HG02870 (cell line): ENCODE results near the gene TVP23B.
"Not testable (repeated sequence)": the region's sequence is repeated elsewhere in the genome, so short reads cannot be mapped to it uniquely, and the experiment has no call there.

Source experiments
- ATAC-seq: cut with Tn5 transposase; IDR thresholded peaks from one replicate; pipeline ENCODE4 v1.9.1; 2021; ENCODE audit warnings: mild to moderate bottlenecking, moderate library complexity; ENCODE audit not compliant: unreplicated experiment

The TVP23B gene

DNA sequence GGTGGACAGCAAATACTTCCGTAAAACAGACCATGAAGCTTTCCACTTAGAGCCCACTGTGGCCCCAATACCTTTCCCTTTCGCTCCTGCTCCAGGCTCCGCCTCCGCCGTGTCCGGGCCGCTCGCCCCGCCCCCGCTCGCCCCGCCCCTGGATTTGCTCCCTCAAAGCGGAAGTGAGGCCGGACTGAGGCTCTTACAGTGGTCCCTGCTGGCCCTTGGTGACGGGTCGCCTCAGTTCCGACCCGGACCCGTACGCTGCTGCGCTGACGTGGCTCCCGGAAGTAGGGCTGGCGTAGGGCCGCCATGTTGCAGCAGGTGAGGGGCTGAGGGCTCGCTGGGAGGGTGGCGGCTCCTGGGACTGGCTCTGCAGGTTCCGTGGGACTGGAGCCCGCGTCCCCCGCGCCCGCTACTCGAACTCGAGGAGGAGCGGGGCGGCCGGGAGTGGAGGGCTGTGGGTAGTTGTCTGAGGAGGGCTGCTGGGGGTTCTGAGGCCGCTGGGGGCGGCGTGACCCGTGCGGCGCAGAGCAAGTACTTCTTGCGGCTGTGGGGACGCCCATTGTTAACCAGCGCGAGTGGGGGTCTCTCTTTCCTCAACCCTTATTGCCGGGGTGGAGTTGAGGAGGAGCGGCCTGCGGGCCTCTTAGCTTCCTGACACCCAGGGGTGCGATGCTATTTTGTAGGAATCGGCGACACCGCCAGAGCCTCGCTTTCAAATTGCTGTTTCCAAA lies at the start of gene TVP23B:
Gene TVP23B (plus strand): TSS at position 193 of the 728 bp plus-strand sequence. CDS start 111 bp downstream, at position 304.
- ATAC-seq = peak; percentile 96

DNA sequence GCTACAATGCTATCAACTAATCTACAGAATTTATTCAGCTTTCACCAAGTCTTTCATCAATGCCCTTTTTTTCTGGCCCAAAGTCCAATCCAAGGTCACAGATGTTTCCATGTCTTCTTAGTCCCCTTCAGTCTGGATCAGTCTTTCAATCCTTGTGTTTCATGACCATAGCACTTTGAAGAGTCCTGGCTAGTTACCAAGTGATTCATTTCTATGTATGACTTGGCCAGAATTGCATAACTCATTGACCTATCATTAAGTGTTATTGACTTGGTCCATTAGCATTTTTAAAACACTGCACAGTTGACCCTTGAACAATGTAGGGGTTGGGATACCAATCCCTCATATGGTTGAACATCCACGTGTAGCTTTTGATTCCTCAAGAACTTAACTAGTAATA lies 48.5 kb upstream of the TVP23B start:
- not testable (repeated sequence) for ATAC-seq

GRCh38 chr17:18733350-18733749 lies 47.6 kb upstream of the TVP23B start:
- not testable (repeated sequence) for ATAC-seq

GRCh38 chr17:18739616-18740391 lies 41.2 kb upstream of the TVP23B start:
- ATAC-seq = not testable (repeated sequence)

- ATAC-seq = not testable (repeated sequence)
Measured at GRCh38 chr17:18741228-18741627, 39.8 kb upstream of the TVP23B start.

DNA sequence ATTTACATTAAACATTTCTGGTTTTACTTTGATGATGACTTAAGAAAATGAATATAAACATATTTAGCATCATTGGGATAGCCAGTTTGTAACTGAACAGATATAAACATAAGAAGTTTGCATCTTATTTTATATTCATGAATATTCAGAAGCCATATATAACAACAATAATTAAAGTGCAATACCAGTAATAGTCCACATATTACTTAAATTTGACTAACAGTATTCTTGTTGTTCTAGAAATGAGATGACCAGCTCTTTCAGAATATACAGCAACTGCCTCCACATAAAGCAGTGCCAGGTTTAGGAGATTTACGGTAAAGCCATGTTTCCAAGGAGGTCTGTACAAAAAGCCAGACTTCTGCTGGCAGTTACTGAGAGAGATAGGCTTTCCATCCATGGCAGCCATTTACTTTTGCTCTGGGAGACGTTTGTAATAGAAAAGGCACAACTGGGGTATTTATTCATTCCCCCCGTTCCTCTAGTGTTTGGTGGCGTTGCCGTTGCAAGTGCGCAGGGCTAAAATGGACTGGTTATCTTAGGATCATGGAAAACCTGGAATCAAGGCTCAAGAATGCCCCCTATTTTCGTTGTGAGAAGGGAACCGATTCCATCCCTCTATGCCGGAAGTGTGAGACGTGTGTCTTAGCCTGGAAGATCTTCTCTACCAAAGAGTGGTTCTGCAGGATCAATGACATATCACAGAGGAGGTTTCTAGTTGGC lies 37.1 kb upstream of the TVP23B start, which contains the start of gene FBXW10:
Gene FBXW10 (plus strand): TSS at position 356 of the 723 bp plus-strand sequence. CDS start 191 bp downstream, at position 547.
- ATAC-seq = not testable (repeated sequence)

DNA sequence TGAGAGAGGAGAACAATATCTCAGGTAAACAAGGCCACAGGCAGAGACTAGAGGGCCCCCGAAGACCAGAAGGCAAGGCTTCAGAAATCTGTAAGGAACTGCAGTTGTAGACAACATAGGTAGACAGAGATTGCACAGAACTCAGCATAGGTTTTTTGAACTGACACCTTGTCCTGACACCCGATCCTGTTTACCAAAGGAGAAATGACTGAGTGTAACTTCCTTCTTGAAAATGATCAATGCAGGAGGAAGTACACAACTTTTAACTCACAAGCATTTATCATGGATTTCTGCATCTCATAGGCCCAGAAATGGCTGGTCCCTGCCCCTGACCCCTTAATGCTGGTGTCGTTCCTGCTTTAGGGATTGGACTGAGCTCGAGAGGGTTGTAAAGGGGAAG lies 36.3 kb upstream of the TVP23B start:
- ATAC-seq = not testable (repeated sequence)

GRCh38 chr17:18746551-18746950 lies 34.4 kb upstream of the TVP23B start:
- ATAC-seq = not testable (repeated sequence)

DNA sequence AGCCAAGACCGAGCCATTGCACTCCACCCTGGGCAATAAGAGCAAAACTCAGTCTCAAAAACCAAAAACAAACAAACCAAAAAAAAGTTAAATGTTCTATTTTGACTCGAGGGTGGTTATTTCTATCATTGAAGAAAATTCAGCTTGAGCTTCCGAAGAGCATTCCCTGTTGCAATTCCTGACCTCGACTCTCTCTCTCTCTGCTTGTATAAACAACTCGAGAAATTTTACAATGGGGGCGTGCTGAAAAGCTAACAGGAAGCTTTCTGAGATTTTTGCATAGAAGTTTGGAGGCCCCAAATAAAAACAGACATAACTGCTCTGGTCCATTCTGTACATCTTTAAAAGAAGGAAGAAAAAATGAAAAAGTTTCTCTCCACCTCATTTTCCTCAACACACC lies 33.5 kb upstream of the TVP23B start:
- not testable (repeated sequence) for ATAC-seq

DNA sequence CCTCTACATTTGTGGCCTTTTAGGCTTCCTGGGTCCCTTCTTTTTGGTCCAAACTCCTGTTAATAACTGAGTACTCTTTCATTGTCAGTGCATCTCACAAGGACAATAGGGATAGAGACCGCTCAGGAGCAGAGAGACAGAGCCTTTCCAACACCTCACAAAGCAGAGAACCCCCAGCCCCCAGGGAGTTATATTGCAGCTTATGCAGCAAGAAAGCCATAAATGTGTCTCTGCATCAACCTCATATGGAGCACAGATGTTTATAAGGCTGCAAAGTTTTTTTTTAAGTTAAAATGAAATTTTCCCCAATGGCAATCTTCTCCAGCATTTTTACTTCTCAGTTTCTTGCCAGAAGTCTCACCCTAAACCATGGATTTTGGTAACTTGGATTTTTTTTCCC lies 30.7 kb upstream of the TVP23B start:
- ATAC-seq = not testable (repeated sequence)

DNA sequence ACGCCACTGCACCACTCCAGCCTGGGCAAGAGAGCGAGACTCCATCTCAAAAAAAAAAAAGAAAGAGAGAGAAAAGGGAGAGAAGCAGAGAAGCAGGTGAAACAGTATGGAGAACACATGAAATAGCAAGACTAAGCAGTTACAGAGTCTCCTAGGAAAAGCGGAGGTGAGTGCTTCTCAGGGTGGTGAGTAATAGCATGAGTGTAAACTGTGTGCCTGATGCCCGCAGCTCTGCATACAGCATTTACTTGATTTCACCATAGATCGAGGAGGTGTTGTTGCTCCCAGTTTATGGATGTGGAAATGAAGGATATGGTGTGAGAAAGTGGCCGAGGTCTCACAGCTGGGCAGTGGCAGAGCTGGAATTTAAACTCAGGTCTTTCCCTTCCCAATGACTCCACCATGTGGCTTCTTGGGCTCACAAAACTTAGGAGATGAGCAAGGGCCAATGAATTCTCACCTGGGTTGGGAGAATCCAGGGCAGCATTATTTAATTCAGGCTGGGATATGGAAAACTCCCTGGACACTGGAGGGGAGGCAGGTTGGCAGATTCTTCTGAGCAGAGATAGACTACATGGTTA lies 27.1 kb upstream of the TVP23B start:
- not testable (repeated sequence) for ATAC-seq

- not testable (repeated sequence) for ATAC-seq
Measured at GRCh38 chr17:18755969-18756368, 25.0 kb upstream of the TVP23B start.

- not testable (repeated sequence) for ATAC-seq
Measured at GRCh38 chr17:18757368-18758044, 23.5 kb upstream of the TVP23B start.

DNA sequence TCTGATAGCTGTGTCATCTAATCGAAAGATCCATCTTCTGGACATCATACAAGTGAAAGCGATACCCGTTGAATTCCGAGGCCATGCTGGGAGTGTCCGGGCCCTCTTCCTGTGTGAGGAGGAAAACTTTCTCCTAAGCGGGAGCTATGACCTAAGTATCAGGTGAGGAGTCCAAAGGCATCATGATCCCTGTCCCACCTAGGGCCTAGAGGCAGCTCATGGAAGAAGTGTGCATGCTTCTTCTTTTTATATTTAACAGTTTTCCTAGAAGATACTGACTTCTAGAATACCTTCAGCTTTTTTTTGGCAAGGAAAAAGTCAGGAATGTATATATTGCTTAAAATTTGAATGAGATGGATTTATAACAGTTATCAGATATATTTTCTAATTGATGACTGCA lies 22.6 kb upstream of the TVP23B start:
- not testable (repeated sequence) for ATAC-seq

GRCh38 chr17:18760221-18760620 lies 20.8 kb upstream of the TVP23B start:
- not testable (repeated sequence) for ATAC-seq

- ATAC-seq = not testable (repeated sequence)
Measured at GRCh38 chr17:18770572-18770971, 10.4 kb upstream of the TVP23B start.

GRCh38 chr17:18771066-18771465 lies 9.9 kb upstream of the TVP23B start:
- not testable (repeated sequence) for ATAC-seq

GRCh38 chr17:18772471-18772870 lies 8.5 kb upstream of the TVP23B start:
- no peak for ATAC-seq

- not testable (repeated sequence) for ATAC-seq
Measured at GRCh38 chr17:18781805-18782204, 822 bp downstream of the TVP23B start.

- ATAC-seq = not testable (repeated sequence)
Measured at GRCh38 chr17:18785933-18786332, 5.0 kb downstream of the TVP23B start.
